GM23338 (cell line): ENCODE results near the gene CDC42BPA. TPM values are rescaled to one million over a fixed set of nuclear protein-coding genes. Genes with fewer than 3 reads are reported as not detected.

Experiments
- ATAC-seq: fragments of 200-7000 bp; cut with Tn5 transposase; 3 replicates; pipeline ENCODE4 v1.9.1; 2020
- DNase-seq: peaks from one replicate; pipeline ENCODE4 v3.0.0-alpha.2; 2015; ENCODE audit warnings: low spot score
- H2AFZ ChIP-seq: fragments of 200-600 bp; sonication (generic); 2 replicates; pipeline ENCODE4 v1.8.0; 2016; ENCODE audit warnings: antibody characterized with exemption, mild to moderate bottlenecking, moderate library complexity
- H3F3A ChIP-seq: fragments of 200-600 bp; sonication (generic); replicated peaks from 2 replicates; pipeline ENCODE4 v1.8.0; 2017; ENCODE audit warnings: antibody characterized with exemption, mixed run types, low read depth
- H3K27ac ChIP-seq: fragments of 200-600 bp; sonication (generic); 2 replicates; pipeline ENCODE4 v1.6.1; 2016; ENCODE audit warnings: low read depth
- H3K27me3 ChIP-seq: fragments of 200-600 bp; sonication (generic); 2 replicates; pipeline ENCODE4 v1.8.0; 2016; ENCODE audit warnings: mild to moderate bottlenecking, mixed run types, moderate library complexity; ENCODE audit not compliant: insufficient read depth
- H3K36me3 ChIP-seq: fragments of 200-600 bp; sonication (generic); 2 replicates; pipeline ENCODE4 v1.8.0; 2016; ENCODE audit warnings: mild to moderate bottlenecking; ENCODE audit not compliant: insufficient read depth
- H3K4me1 ChIP-seq: fragments of 200-600 bp; sonication (generic); 2 replicates; pipeline ENCODE4 v1.8.0; 2016; ENCODE audit warnings: mild to moderate bottlenecking, moderate library complexity; ENCODE audit not compliant: insufficient read depth
- H3K4me2 ChIP-seq: fragments of 200-600 bp; sonication (generic); 2 replicates; pipeline ENCODE4 v1.7.1; 2017; ENCODE audit warnings: mixed run types
- H3K4me3 ChIP-seq: fragments of 200-600 bp; sonication (generic); 2 replicates; pipeline ENCODE4 v1.6.1; 2016; ENCODE audit warnings: mixed run types
- H3K79me2 ChIP-seq: fragments of 200-600 bp; sonication (generic); replicated peaks from 2 replicates; pipeline ENCODE4 v1.8.0; 2017; ENCODE audit warnings: mild to moderate bottlenecking; ENCODE audit not compliant: insufficient read depth
- H3K9me2 ChIP-seq: fragments of 200-600 bp; sonication (generic); 2 replicates; pipeline ENCODE4 v1.8.0; 2017; ENCODE audit not compliant: insufficient read depth
- H4K20me1 ChIP-seq: fragments of 200-600 bp; sonication (generic); replicated peaks from 2 replicates; pipeline ENCODE4 v1.8.0; 2017; ENCODE audit warnings: mild to moderate bottlenecking; ENCODE audit not compliant: insufficient read depth
- H3K27ac Mint-ChIP-seq: 2 replicates; pipeline ENCODE4 v1.8.0; 2020; ENCODE audit warnings: inconsistent platforms, mild to moderate bottlenecking, moderate library complexity, mixed read lengths
- H3K27me3 Mint-ChIP-seq: 3 replicates; pipeline ENCODE4 v1.8.0; 2022; ENCODE audit warnings: low read depth, mild to moderate bottlenecking, moderate library complexity, mixed read lengths, inconsistent platforms; ENCODE audit not compliant: insufficient read depth, poor library complexity
- H3K36me3 Mint-ChIP-seq: 3 replicates; pipeline ENCODE4 v1.8.0; 2021; ENCODE audit warnings: low read depth, mild to moderate bottlenecking, inconsistent platforms, moderate library complexity, mixed read lengths
- H3K4me1 Mint-ChIP-seq: 3 replicates; pipeline ENCODE4 v1.8.0; 2020; ENCODE audit warnings: mild to moderate bottlenecking, inconsistent platforms, mixed read lengths
- H3K4me3 Mint-ChIP-seq: 3 replicates; pipeline ENCODE4 v1.8.0; 2021; ENCODE audit warnings: moderate library complexity, mild to moderate bottlenecking, inconsistent platforms, mixed read lengths
- H3K9me3 Mint-ChIP-seq: 3 replicates; pipeline ENCODE4 v1.8.0; 2020; ENCODE audit warnings: moderate library complexity, mild to moderate bottlenecking, inconsistent platforms, mixed read lengths
- CREB1 ChIP-seq: fragments of 250-450 bp; sonication (Bioruptor Pico); IDR thresholded peaks from 2 replicates; pipeline ENCODE4 v1.5.0; 2020; ENCODE audit warnings: low read depth, mild to moderate bottlenecking, moderate library complexity
- EZH2 ChIP-seq: fragments of 200-600 bp; sonication (generic); IDR thresholded peaks from one replicate; pipeline ENCODE4 v1.8.0; 2017; ENCODE audit warnings: antibody characterized with exemption, mild to moderate bottlenecking, low read depth; ENCODE audit not compliant: unreplicated experiment
- EZH2phosphoT487 ChIP-seq: fragments of 200-600 bp; sonication (generic); IDR thresholded peaks from one replicate; pipeline ENCODE4 v1.8.1; 2018; ENCODE audit warnings: antibody characterized with exemption; ENCODE audit not compliant: unreplicated experiment
- JUNB ChIP-seq: IDR thresholded peaks from one replicate; pipeline ENCODE4 v1.6.1; 2016; ENCODE audit warnings: antibody characterized with exemption; ENCODE audit not compliant: unreplicated experiment
- POLR2AphosphoS5 ChIP-seq: IDR thresholded peaks from 2 replicates; pipeline ENCODE4 v1.6.1; 2016; ENCODE audit warnings: antibody characterized with exemption, low read depth
- STAT1 ChIP-seq: IDR thresholded peaks from one replicate; pipeline ENCODE4 v1.6.1; 2016; ENCODE audit warnings: antibody characterized with exemption; ENCODE audit not compliant: unreplicated experiment
- ZNF331 ChIP-seq: fragments of 250-450 bp; sonication (Bioruptor Pico); IDR thresholded peaks from 2 replicates; pipeline ENCODE4 v1.5.0; 2020; ENCODE audit warnings: low read depth, mild to moderate bottlenecking, moderate library complexity
- polyA plus RNA-seq: library from polyadenylated mRNA; unstranded; fragments of >200 nt; fragmentation: Nextera tagmentation; extraction: Ambion mirVana; gene quantifications from 2 replicates; pipeline ENCODE4 v1.2.1, GENCODE V29; 2016
- total RNA-seq: library from RNA; depleted of rRNA; stranded (reverse); fragments of >200 nt; shearing (Covaris generic); gene quantifications from 2 replicates; pipeline ENCODE4 v1.2.3, GENCODE V29; 2014
- TF ChIP-seq, protein P1 (sequence below): IDR thresholded peaks from one replicate; pipeline ENCODE4 v1.6.1; 2018; ENCODE audit warnings: antibody characterized with exemption; ENCODE audit not compliant: unreplicated experiment
- TF ChIP-seq, protein P2 (sequence below), 2 experiments: fragments of 200-600 bp in 1 of 2; sonication (generic) in 1 of 2; conservative IDR thresholded peaks; 2 replicates each; pipeline versions ENCODE4 v1.5.1 to v1.6.1; 2016 to 2017; ENCODE audit warnings: antibody characterized with exemption in 2 of 2, low read depth in 2 of 2, mild to moderate bottlenecking in 2 of 2, moderate library complexity in 1 of 2
- TF ChIP-seq, protein P3 (sequence below): IDR thresholded peaks from 2 replicates; pipeline ENCODE4 v1.6.1; 2016; ENCODE audit warnings: antibody characterized with exemption
- TF ChIP-seq, protein P4 (sequence below): fragments of 250-450 bp; sonication (Bioruptor Pico); IDR thresholded peaks from 2 replicates; pipeline ENCODE4 v1.5.0; 2020; ENCODE audit warnings: mild to moderate bottlenecking, moderate library complexity

The CDC42BPA gene
- total and polyA plus RNA-seq, 2 experiments from 2014 or later = 17.7 to 40.1 TPM

DNA sequence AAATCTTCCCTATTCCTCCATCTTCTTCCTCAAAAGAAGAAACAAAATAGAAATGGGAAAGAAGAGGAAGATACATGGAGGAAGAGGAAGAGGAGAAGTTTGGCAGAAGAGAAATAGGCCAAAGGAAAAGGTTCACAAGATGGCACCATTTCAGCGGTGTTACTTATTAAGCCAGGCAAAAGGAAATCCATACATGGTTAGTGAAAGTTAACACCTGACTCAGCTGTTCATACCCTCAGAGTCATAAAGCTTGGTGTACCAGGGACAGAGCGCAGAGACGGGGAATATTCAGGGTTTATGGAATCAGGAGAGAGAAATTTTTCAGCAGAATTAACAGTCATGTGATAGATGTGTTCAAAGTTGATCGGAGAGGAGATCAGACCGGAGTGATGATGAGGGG lies 307.6 kb downstream of the CDC42BPA start (continued):
- TF ChIP-seq, protein P1, sequence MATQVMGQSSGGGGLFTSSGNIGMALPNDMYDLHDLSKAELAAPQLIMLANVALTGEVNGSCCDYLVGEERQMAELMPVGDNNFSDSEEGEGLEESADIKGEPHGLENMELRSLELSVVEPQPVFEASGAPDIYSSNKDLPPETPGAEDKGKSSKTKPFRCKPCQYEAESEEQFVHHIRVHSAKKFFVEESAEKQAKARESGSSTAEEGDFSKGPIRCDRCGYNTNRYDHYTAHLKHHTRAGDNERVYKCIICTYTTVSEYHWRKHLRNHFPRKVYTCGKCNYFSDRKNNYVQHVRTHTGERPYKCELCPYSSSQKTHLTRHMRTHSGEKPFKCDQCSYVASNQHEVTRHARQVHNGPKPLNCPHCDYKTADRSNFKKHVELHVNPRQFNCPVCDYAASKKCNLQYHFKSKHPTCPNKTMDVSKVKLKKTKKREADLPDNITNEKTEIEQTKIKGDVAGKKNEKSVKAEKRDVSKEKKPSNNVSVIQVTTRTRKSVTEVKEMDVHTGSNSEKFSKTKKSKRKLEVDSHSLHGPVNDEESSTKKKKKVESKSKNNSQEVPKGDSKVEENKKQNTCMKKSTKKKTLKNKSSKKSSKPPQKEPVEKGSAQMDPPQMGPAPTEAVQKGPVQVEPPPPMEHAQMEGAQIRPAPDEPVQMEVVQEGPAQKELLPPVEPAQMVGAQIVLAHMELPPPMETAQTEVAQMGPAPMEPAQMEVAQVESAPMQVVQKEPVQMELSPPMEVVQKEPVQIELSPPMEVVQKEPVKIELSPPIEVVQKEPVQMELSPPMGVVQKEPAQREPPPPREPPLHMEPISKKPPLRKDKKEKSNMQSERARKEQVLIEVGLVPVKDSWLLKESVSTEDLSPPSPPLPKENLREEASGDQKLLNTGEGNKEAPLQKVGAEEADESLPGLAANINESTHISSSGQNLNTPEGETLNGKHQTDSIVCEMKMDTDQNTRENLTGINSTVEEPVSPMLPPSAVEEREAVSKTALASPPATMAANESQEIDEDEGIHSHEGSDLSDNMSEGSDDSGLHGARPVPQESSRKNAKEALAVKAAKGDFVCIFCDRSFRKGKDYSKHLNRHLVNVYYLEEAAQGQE = no peak
- TF ChIP-seq ZNF331 (CRISPR knock-in tag) (no peak), CREB1 (CRISPR knock-in tag) (no peak), EZH2phosphoT487 (no peak), JUNB (no peak), STAT1 (no peak)
- TF ChIP-seq, protein P2, sequence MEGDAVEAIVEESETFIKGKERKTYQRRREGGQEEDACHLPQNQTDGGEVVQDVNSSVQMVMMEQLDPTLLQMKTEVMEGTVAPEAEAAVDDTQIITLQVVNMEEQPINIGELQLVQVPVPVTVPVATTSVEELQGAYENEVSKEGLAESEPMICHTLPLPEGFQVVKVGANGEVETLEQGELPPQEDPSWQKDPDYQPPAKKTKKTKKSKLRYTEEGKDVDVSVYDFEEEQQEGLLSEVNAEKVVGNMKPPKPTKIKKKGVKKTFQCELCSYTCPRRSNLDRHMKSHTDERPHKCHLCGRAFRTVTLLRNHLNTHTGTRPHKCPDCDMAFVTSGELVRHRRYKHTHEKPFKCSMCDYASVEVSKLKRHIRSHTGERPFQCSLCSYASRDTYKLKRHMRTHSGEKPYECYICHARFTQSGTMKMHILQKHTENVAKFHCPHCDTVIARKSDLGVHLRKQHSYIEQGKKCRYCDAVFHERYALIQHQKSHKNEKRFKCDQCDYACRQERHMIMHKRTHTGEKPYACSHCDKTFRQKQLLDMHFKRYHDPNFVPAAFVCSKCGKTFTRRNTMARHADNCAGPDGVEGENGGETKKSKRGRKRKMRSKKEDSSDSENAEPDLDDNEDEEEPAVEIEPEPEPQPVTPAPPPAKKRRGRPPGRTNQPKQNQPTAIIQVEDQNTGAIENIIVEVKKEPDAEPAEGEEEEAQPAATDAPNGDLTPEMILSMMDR (conservative IDR thresholded peaks at IDR 0.05; ENCODE audit: low read depth in 2 of 2) = no peak
- TF ChIP-seq, protein P3, sequence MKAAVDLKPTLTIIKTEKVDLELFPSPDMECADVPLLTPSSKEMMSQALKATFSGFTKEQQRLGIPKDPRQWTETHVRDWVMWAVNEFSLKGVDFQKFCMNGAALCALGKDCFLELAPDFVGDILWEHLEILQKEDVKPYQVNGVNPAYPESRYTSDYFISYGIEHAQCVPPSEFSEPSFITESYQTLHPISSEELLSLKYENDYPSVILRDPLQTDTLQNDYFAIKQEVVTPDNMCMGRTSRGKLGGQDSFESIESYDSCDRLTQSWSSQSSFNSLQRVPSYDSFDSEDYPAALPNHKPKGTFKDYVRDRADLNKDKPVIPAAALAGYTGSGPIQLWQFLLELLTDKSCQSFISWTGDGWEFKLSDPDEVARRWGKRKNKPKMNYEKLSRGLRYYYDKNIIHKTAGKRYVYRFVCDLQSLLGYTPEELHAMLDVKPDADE = no peak

DNA sequence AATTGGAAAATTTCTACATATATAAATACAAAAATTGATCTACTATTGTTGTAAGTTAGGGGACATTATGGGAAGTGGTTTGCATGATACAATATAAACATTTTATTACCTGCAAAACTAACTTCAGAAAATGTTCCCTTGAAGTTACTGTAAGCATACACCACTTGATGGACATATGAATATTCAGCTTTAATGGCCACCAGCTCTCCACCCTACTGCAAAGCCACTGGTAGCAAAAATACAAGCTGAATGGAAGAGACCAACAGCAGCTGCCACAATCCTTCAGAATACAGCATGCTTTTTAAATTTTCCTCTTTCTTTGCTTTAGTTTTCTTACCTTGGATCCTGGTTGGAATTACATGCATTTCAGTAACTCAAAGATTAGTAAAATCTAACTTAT lies 308.4 kb downstream of the CDC42BPA start:
- no peaks in the 10 kb centered on the region; the same call in 1 of the 2 replicates for H4K20me1 ChIP-seq
- H3K79me2 ChIP-seq = no peaks in the 10 kb centered on the region
- H2AFZ ChIP-seq = no peak overlapping the region
- no peak for DNase-seq
- no peaks in the 10 kb centered on the region for H3K27me3 Mint-ChIP-seq
- no peak overlapping the region for H3K27ac Mint-ChIP-seq
- H3K9me2 ChIP-seq = no peaks in the 10 kb centered on the region
- H3K4me2 ChIP-seq = no peak overlapping the region
- H3K27me3 ChIP-seq = no peaks in the 10 kb centered on the region
- no peaks in the 10 kb centered on the region for H3K9me3 Mint-ChIP-seq
- no peaks in the 10 kb centered on the region for H3F3A ChIP-seq
- H3K4me1 ChIP-seq = no peaks in the 10 kb centered on the region
- H3K4me3 ChIP-seq = no peak overlapping the region
- H3K4me3 Mint-ChIP-seq = no peak overlapping the region
- no peaks in the 10 kb centered on the region for H3K4me1 Mint-ChIP-seq
- no peaks in the 10 kb centered on the region for H3K36me3 ChIP-seq
- ATAC-seq = no peak
- H3K27ac ChIP-seq = no peak overlapping the region
- no peaks in the 10 kb centered on the region for H3K36me3 Mint-ChIP-seq
- TF ChIP-seq, protein P4, sequence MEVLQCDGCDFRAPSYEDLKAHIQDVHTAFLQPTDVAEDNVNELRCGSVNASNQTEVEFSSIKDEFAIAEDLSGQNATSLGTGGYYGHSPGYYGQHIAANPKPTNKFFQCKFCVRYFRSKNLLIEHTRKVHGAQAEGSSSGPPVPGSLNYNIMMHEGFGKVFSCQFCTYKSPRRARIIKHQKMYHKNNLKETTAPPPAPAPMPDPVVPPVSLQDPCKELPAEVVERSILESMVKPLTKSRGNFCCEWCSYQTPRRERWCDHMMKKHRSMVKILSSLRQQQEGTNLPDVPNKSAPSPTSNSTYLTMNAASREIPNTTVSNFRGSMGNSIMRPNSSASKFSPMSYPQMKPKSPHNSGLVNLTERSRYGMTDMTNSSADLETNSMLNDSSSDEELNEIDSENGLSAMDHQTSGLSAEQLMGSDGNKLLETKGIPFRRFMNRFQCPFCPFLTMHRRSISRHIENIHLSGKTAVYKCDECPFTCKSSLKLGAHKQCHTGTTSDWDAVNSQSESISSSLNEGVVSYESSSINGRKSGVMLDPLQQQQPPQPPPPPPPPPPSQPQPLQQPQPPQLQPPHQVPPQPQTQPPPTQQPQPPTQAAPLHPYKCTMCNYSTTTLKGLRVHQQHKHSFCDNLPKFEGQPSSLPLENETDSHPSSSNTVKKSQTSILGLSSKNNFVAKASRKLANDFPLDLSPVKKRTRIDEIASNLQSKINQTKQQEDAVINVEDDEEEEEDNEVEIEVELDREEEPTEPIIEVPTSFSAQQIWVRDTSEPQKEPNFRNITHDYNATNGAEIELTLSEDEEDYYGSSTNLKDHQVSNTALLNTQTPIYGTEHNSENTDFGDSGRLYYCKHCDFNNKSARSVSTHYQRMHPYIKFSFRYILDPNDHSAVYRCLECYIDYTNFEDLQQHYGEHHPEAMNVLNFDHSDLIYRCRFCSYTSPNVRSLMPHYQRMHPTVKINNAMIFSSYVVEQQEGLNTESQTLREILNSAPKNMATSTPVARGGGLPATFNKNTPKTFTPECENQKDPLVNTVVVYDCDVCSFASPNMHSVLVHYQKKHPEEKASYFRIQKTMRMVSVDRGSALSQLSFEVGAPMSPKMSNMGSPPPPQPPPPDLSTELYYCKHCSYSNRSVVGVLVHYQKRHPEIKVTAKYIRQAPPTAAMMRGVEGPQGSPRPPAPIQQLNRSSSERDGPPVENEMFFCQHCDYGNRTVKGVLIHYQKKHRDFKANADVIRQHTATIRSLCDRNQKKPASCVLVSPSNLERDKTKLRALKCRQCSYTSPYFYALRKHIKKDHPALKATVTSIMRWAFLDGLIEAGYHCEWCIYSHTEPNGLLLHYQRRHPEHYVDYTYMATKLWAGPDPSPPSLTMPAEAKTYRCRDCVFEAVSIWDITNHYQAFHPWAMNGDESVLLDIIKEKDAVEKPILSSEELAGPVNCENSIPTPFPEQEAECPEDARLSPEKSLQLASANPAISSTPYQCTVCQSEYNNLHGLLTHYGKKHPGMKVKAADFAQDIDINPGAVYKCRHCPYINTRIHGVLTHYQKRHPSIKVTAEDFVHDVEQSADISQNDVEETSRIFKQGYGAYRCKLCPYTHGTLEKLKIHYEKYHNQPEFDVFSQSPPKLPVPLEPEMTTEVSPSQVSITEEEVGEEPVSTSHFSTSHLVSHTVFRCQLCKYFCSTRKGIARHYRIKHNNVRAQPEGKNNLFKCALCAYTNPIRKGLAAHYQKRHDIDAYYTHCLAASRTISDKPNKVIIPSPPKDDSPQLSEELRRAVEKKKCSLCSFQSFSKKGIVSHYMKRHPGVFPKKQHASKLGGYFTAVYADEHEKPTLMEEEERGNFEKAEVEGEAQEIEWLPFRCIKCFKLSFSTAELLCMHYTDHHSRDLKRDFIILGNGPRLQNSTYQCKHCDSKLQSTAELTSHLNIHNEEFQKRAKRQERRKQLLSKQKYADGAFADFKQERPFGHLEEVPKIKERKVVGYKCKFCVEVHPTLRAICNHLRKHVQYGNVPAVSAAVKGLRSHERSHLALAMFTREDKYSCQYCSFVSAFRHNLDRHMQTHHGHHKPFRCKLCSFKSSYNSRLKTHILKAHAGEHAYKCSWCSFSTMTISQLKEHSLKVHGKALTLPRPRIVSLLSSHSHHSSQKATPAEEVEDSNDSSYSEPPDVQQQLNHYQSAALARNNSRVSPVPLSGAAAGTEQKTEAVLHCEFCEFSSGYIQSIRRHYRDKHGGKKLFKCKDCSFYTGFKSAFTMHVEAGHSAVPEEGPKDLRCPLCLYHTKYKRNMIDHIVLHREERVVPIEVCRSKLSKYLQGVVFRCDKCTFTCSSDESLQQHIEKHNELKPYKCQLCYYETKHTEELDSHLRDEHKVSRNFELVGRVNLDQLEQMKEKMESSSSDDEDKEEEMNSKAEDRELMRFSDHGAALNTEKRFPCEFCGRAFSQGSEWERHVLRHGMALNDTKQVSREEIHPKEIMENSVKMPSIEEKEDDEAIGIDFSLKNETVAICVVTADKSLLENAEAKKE = no peak
- TF ChIP-seq POLR2AphosphoS5 = no peak
- TF ChIP-seq EZH2 = no peak
- no peak for TF ChIP-seq JUNB
- TF ChIP-seq EZH2phosphoT487 = no peak
